Measurements from ENCODE around the gene BTBD2. TPM values are rescaled to one million over a fixed set of nuclear protein-coding genes. Genes with fewer than 3 reads are reported as not detected.
A peak's percentile ranks its signal among the peaks of the same experiment; 100 is the strongest.

BTBD2 gene
- total and polyA plus RNA-seq, 2 of the 13 experiments (the other 11 are each of a cell fraction or from before 2014, with no cell fraction given) = 28.1 to 45.3 TPM

DNA sequence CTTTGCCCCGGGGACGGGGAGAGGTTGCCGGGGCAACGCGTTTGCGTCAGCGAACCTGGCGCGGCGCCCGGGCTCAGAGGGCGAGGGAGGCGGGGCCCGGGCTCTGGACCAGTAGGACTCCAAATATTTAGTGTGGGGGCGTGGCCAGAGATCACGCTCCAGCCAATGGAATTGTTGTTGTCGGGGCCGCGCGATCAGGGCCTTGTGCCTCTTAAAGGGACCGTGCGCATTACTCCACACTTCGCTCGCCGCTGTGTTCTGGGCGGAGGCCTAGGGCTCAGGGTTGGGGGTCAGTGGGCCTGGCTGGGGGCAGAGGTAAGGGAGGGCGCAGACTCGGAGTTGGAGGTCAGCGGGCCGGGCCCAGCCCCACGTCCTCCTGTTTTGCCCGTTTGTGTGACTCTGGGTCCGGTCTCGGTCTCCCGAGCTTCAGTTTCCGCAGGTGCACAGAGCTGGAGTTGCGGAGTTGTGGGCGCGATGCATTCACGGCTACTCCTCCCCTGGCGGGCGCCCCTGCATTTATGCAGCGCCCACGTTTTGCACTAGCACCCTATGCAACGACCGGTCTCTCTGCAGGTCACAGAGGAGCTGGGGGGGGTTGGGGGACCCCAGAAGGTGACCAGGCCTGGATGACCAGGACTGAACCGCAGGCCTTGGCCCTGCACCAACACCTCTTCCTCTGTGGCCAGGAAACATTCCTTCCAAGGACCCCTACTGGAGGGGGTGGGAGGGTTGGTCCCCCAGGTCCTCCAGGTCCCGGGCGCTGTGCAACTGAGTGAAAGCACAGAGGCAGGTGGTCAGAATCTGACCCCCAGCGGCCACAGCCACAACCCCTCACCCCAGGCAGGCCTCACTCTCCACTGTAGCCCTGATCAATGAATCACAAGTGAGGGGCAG lies 46.2 kb upstream of the BTBD2 start (continued):
- TF ChIP-seq, protein P1, sequence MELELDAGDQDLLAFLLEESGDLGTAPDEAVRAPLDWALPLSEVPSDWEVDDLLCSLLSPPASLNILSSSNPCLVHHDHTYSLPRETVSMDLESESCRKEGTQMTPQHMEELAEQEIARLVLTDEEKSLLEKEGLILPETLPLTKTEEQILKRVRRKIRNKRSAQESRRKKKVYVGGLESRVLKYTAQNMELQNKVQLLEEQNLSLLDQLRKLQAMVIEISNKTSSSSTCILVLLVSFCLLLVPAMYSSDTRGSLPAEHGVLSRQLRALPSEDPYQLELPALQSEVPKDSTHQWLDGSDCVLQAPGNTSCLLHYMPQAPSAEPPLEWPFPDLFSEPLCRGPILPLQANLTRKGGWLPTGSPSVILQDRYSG (CRISPR knock-in tag; IDR thresholded peaks at IDR 0.05) = no peak; the same call in 1 of the 2 replicates
- TF ChIP-seq, protein P2, sequence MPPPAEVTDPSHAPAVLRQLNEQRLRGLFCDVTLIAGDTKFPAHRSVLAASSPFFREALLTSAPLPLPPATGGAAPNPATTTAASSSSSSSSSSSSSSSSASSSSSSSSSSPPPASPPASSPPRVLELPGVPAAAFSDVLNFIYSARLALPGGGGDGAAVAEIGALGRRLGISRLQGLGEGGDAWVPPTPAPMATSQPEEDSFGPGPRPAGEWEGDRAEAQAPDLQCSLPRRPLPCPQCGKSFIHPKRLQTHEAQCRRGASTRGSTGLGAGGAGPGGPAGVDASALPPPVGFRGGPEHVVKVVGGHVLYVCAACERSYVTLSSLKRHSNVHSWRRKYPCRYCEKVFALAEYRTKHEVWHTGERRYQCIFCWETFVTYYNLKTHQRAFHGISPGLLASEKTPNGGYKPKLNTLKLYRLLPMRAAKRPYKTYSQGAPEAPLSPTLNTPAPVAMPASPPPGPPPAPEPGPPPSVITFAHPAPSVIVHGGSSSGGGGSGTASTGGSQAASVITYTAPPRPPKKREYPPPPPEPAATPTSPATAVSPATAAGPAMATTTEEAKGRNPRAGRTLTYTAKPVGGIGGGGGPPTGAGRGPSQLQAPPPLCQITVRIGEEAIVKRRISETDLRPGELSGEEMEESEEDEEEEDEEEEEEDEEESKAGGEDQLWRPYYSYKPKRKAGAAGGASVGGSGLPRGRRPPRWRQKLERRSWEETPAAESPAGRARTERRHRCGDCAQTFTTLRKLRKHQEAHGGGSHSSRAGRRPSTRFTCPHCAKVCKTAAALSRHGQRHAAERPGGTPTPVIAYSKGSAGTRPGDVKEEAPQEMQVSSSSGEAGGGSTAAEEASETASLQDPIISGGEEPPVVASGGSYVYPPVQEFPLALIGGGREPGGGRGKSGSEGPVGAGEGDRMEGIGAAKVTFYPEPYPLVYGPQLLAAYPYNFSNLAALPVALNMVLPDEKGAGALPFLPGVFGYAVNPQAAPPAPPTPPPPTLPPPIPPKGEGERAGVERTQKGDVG (CRISPR knock-in tag; IDR thresholded peaks at IDR 0.05; ENCODE audit: borderline replicate concordance) = no peak
- TF ChIP-seq FOXA3 (CRISPR knock-in tag; IDR thresholded peaks at IDR 0.05) (0 out of 2 replicates have a peak, but pooled peaks have one; percentile 11), GTF2F1 (IDR thresholded peaks at IDR 0.05; ENCODE audit: low read length) (0 out of 2 replicates have a peak, but pooled peaks have one; percentile 21), FOXP4 (CRISPR knock-in tag; IDR thresholded peaks at IDR 0.05) (no peak; the same call in 1 of the 2 replicates), ZNF354B (CRISPR knock-in tag; IDR thresholded peaks at IDR 0.05) (no peak), POGZ (CRISPR knock-in tag; IDR thresholded peaks at IDR 0.05) (peak; percentile 29; the same call in 1 of the 2 replicates), MAZ (IDR thresholded peaks at IDR 0.05; ENCODE audit: borderline replicate concordance, low read depth, low read length) (peak; percentile 41; the same call in 1 of the 2 replicates), MAZ (CRISPR knock-in tag; IDR thresholded peaks at IDR 0.05; ENCODE audit: low read depth) (no peak), GMEB1 (CRISPR knock-in tag; IDR thresholded peaks at IDR 0.05; ENCODE audit: borderline replicate concordance) (no peak; the same call in 1 of the 2 replicates), DNMT1 (CRISPR knock-in tag; IDR thresholded peaks at IDR 0.05) (no peak), ZNF616 (CRISPR knock-in tag; IDR thresholded peaks at IDR 0.05; ENCODE audit: low read depth) (no peak), PHF20 (CRISPR knock-in tag; IDR thresholded peaks at IDR 0.05) (no peak; the same call in 1 of the 2 replicates), KDM1A (CRISPR knock-in tag; IDR thresholded peaks at IDR 0.05) (no peak)

Data from HepG2 (cell line).